Measurements from ENCODE around the gene UGT1A9. TPM values are rescaled to one million over a fixed set of nuclear protein-coding genes. Genes with fewer than 3 reads are reported as not detected.

The UGT1A9 gene
- polyA plus RNA-seq, 1 of the 3 experiments (the other 2 are of a cell fraction), result not detected

DNA sequence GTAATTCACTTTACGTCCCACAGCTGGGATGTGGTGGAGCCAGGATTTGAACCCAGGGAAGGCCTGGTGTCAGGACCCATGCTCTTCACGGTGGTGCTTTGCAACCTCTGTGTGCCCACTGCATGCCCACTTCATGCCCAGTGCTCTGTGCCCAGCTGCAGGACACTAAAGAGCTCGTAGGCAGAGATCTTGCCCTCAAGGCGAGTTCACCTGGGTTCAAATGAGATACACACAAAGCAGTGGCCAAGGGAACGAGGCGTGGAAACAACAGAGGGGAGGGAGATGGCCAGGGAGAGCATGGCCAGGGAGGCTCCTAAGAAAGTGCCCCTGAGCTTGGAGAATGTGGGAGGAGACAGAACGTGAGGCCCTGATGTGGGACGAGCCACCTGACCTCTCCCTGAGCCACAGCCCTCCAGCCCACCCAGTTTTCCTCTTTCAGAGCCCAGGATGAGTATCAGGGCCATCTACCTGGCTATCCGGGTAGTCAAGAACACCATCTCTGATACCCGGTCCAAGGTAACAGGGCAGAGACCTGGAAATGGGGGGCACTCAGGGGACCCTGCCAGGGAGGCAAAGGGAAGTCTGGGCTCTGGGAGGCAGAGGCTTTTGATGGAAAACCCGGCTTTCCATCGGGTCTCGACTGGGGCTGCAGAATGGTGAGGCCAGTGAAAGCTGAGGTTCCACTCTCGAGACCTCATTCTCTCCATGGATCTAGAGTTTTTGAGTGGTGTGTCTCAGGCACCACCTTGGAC lies 126.8 kb downstream of the UGT1A9 start:
- CTCF ChIA-PET, result interaction anchor here (2.1 kb wide), 1 partner anchor 355 kb away, joined by 5 read pairs; no protein-coding TSS in a partner anchor
- no peaks in the 10 kb centered on the region for H3K9me2 ChIP-seq
- no peak overlapping the region for H3K4me3 ChIP-seq (ENCODE audit: low read depth in 2 of 2, low read length in 1 of 2)
- H3K36me3 ChIP-seq (replicated peaks in 1 of 2; ENCODE audit: control insufficient read depth in 1 of 2, insufficient read depth in 2 of 2, low read length in 1 of 2), result no peaks in the 10 kb centered on the region
- H3K9ac ChIP-seq, result no peak overlapping the region
- no peaks in the 10 kb centered on the region for H3K4me1 ChIP-seq (ENCODE audit: control insufficient read depth in 1 of 2, insufficient read depth in 2 of 2, low read depth in 1 of 2, low read length in 1 of 2)
- no peaks in the 10 kb centered on the region for H3K9me3 ChIP-seq
- H3F3A ChIP-seq (replicated peaks; ENCODE audit: insufficient read depth), result no peaks in the 10 kb centered on the region
- POLR2A ChIA-PET, result no interaction called here
- H4K20me1 ChIP-seq (ENCODE audit: insufficient read depth), result no peaks in the 10 kb centered on the region
- 48% methylated on average over 10 of the region's 14 CpGs for WGBS (ENCODE audit: low lambda C conversion rate)
- no peak overlapping the region for H2AFZ ChIP-seq (ENCODE audit: low read depth)
- H3K79me2 ChIP-seq (ENCODE audit: insufficient read depth), result no peaks in the 10 kb centered on the region
- H3K4me2 ChIP-seq, result no peak overlapping the region
- DNase-seq, result no peak
- H3K27me3 ChIP-seq (ENCODE audit: insufficient read depth), result no peaks in the 10 kb centered on the region
- no peak overlapping the region for H3K27ac ChIP-seq (ENCODE audit: low read depth in 2 of 2, low read length in 1 of 2)
- TF ChIP-seq, protein P1, sequence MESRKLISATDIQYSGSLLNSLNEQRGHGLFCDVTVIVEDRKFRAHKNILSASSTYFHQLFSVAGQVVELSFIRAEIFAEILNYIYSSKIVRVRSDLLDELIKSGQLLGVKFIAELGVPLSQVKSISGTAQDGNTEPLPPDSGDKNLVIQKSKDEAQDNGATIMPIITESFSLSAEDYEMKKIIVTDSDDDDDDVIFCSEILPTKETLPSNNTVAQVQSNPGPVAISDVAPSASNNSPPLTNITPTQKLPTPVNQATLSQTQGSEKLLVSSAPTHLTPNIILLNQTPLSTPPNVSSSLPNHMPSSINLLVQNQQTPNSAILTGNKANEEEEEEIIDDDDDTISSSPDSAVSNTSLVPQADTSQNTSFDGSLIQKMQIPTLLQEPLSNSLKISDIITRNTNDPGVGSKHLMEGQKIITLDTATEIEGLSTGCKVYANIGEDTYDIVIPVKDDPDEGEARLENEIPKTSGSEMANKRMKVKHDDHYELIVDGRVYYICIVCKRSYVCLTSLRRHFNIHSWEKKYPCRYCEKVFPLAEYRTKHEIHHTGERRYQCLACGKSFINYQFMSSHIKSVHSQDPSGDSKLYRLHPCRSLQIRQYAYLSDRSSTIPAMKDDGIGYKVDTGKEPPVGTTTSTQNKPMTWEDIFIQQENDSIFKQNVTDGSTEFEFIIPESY (IDR thresholded peaks at IDR 0.05; ENCODE audit: borderline replicate concordance, low read depth), result no peak
- TF ChIP-seq FOXJ3 (CRISPR knock-in tag; IDR thresholded peaks at IDR 0.05), result no peak
- TF ChIP-seq SMC3 (IDR thresholded peaks at IDR 0.05; ENCODE audit: low read depth, low read length), result no peak
- no peak for TF ChIP-seq SIN3A (IDR thresholded peaks at IDR 0.05; ENCODE audit: borderline replicate concordance, low read depth, low read length)
- TF ChIP-seq EP300 (IDR thresholded peaks at IDR 0.05; ENCODE audit: borderline replicate concordance in 1 of 2, low read depth in 1 of 2, low read length in 1 of 2), result no peak
- TF ChIP-seq FOXM1 (IDR thresholded peaks at IDR 0.05; ENCODE audit: low read depth), result no peak

GRCh38 chr2:233799087-233799665 lies 127.5 kb downstream of the UGT1A9 start:
- H3K9me2 ChIP-seq, result no peaks in the 10 kb centered on the region
- ChIA-PET CTCF (interaction anchor here (0.5 kb wide), 1 partner anchor 1083 kb away, joined by 3 read pairs; no protein-coding TSS in a partner anchor), POLR2A (no interaction called here)
- no peak for DNase-seq
- 50% methylated on average over 6 of the region's 7 CpGs for WGBS (ENCODE audit: low lambda C conversion rate)
- H3K27ac ChIP-seq (ENCODE audit: low read depth in 2 of 2, low read length in 1 of 2), result no peak overlapping the region
- no peaks in the 10 kb centered on the region for H3K4me1 ChIP-seq (ENCODE audit: control insufficient read depth in 1 of 2, insufficient read depth in 2 of 2, low read depth in 1 of 2, low read length in 1 of 2)
- no peaks in the 10 kb centered on the region for H3F3A ChIP-seq (replicated peaks; ENCODE audit: insufficient read depth)
- H3K4me2 ChIP-seq, result no peak overlapping the region
- no peaks in the 10 kb centered on the region for H3K9me3 ChIP-seq
- no peaks in the 10 kb centered on the region for H4K20me1 ChIP-seq (ENCODE audit: insufficient read depth)
- H3K79me2 ChIP-seq (ENCODE audit: insufficient read depth), result no peaks in the 10 kb centered on the region
- no peak overlapping the region for H3K9ac ChIP-seq
- H3K27me3 ChIP-seq (ENCODE audit: insufficient read depth), result no peaks in the 10 kb centered on the region
- no peak overlapping the region for H2AFZ ChIP-seq (ENCODE audit: low read depth)
- no peak overlapping the region for H3K4me3 ChIP-seq (ENCODE audit: low read depth in 2 of 2, low read length in 1 of 2)
- no peaks in the 10 kb centered on the region for H3K36me3 ChIP-seq (replicated peaks in 1 of 2; ENCODE audit: control insufficient read depth in 1 of 2, insufficient read depth in 2 of 2, low read length in 1 of 2)
- no peak for TF ChIP-seq IRF3 (IDR thresholded peaks at IDR 0.05; ENCODE audit: low read depth, low read length)
- TF ChIP-seq TCF12 (IDR thresholded peaks at IDR 0.05), result no peak
- no peak for TF ChIP-seq RXRA (IDR thresholded peaks at IDR 0.05; ENCODE audit: borderline replicate concordance, low read depth)
- TF ChIP-seq RFX5 (IDR thresholded peaks at IDR 0.05; ENCODE audit: low read length), result no peak
- TF ChIP-seq YY1 (IDR thresholded peaks at IDR 0.05; ENCODE audit: low read depth), result no peak
- no peak for TF ChIP-seq JUND (IDR thresholded peaks at IDR 0.05)
- TF ChIP-seq RAD21 (IDR thresholded peaks at IDR 0.05; ENCODE audit: low read length), result no peak
- TF ChIP-seq USF2 (IDR thresholded peaks at IDR 0.05; ENCODE audit: borderline replicate concordance, low read depth, low read length), result no peak
- TF ChIP-seq, protein P2, sequence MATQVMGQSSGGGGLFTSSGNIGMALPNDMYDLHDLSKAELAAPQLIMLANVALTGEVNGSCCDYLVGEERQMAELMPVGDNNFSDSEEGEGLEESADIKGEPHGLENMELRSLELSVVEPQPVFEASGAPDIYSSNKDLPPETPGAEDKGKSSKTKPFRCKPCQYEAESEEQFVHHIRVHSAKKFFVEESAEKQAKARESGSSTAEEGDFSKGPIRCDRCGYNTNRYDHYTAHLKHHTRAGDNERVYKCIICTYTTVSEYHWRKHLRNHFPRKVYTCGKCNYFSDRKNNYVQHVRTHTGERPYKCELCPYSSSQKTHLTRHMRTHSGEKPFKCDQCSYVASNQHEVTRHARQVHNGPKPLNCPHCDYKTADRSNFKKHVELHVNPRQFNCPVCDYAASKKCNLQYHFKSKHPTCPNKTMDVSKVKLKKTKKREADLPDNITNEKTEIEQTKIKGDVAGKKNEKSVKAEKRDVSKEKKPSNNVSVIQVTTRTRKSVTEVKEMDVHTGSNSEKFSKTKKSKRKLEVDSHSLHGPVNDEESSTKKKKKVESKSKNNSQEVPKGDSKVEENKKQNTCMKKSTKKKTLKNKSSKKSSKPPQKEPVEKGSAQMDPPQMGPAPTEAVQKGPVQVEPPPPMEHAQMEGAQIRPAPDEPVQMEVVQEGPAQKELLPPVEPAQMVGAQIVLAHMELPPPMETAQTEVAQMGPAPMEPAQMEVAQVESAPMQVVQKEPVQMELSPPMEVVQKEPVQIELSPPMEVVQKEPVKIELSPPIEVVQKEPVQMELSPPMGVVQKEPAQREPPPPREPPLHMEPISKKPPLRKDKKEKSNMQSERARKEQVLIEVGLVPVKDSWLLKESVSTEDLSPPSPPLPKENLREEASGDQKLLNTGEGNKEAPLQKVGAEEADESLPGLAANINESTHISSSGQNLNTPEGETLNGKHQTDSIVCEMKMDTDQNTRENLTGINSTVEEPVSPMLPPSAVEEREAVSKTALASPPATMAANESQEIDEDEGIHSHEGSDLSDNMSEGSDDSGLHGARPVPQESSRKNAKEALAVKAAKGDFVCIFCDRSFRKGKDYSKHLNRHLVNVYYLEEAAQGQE (IDR thresholded peaks at IDR 0.05; ENCODE audit: low read depth, low read length), result no peak
- TF ChIP-seq, protein P3, sequence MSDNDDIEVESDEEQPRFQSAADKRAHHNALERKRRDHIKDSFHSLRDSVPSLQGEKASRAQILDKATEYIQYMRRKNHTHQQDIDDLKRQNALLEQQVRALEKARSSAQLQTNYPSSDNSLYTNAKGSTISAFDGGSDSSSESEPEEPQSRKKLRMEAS (IDR thresholded peaks at IDR 0.05; ENCODE audit: low read depth), result no peak
- TF ChIP-seq GABPA (IDR thresholded peaks at IDR 0.05; ENCODE audit: low read depth), result no peak
- no peak for TF ChIP-seq MEF2A (IDR thresholded peaks at IDR 0.05; ENCODE audit: borderline replicate concordance, low read depth)
